ENCODE data around the gene LRRC34. TPM values are rescaled to one million over a fixed set of nuclear protein-coding genes. Genes with fewer than 3 reads are reported as not detected.

Gene LRRC34
- total RNA-seq, 3 donors from 2014 or later = 0.35 to 1.2 (median 1.0) TPM

Other genes starting within 250 kb of the LRRC34 start
- under 1 TPM; 0.24 to 0.40 (median 0.38) TPM for gene MECOM, start 149.2 kb downstream of the LRRC34 start, total RNA-seq
- gene TERC, start 47.8 kb downstream of the LRRC34 start, total RNA-seq = 10 to 100 TPM; 15.2 to 38.7 (median 29.0) TPM
- 1 to 10 TPM; 1.1 to 1.7 (median 1.3) TPM for gene ACTRT3, start 43.3 kb downstream of the LRRC34 start, total RNA-seq
- gene MYNN, start 39.5 kb downstream of the LRRC34 start, total RNA-seq = 10 to 100 TPM; 13.3 to 15.7 (median 14.8) TPM
- gene LRRIQ4, start within 50 bp of the LRRC34 start, total RNA-seq = not detected
- gene LRRC31, start 57.0 kb upstream of the LRRC34 start, total RNA-seq = not detected
- not detected for gene SAMD7, start 98.7 kb upstream of the LRRC34 start, total RNA-seq
- 10 to 100 TPM; 65.9 to 75.6 (median 66.8) TPM for gene SEC62, start 153.9 kb upstream of the LRRC34 start, total RNA-seq
- gene GPR160, start 225.1 kb upstream of the LRRC34 start, total RNA-seq = 1 to 10 TPM; 2.2 to 3.0 (median 2.5) TPM

Data from activated T-cell treated with anti-CD3 and anti-CD28 coated beads, Interleukin-2, amount 50 U/mL, for 4 hours (primary cell).